HepG2 (cell line): ENCODE results near the gene EBP. TPM values are rescaled to one million over a fixed set of nuclear protein-coding genes. Genes with fewer than 3 reads are reported as not detected.
A peak's percentile ranks its signal among the peaks of the same experiment; 100 is the strongest.

Source experiments
- ATAC-seq: fragments of 200-7000 bp; cut with Tn5 transposase; 3 replicates; pipeline ENCODE4 v1.9.1; 2020; ENCODE audit warnings: mild to moderate bottlenecking, moderate library complexity
- BruUV-seq: library from RNA; stranded (reverse); fragments of 400-500 nt; replicated peaks from 2 replicates; lab custom pipeline; 2021; lab: Mats Ljungman, UMichigan
- CTCF ChIA-PET: fragments of 300-600 bp; formaldehyde crosslinking; extraction: SDS; loops from one replicate; lab custom pipeline; 2021; ENCODE audit warnings: low total read pairs, inconsistent platforms, low intra/inter-chr PET ratio; lab: Yijun Ruan, JAX
- POLR2A ChIA-PET: fragments of 350-600 bp; sonication (Branson Sonifier 250); formaldehyde crosslinking; loops from one replicate; lab custom pipeline; 2020; ENCODE audit warnings: antibody characterized with exemption, inconsistent platforms; lab: Yijun Ruan, JAX
- DNase-seq: peaks from one replicate; pipeline ENCODE4 v3.0.0-alpha.2; 2015; ENCODE audit warnings: low spot score
- FAIRE-seq: peaks from 3 replicates; lab custom pipeline; 2011; peaks lifted over from hg19 to GRCh38; lab: Jason Lieb, UNC
- H2AFZ ChIP-seq: one replicate; pipeline ENCODE4 v1.6.1; 2011; ENCODE audit warnings: low read length, inconsistent platforms
- H3K27ac ChIP-seq: fragments of 300-600 bp; 3 replicates; pipeline ENCODE4 v1.8.0; 2011; ENCODE audit warnings: mixed run types, mild to moderate bottlenecking, mixed read lengths, low read length, inconsistent platforms; ENCODE audit not compliant: insufficient read depth; ENCODE audit errors: extremely low read length
- H3K27me3 ChIP-seq, 2 experiments: fragments of 200-600 bp in 1 of 2; 2 replicates in 1 of 2; 3 replicates in 1 of 2; pipeline versions ENCODE4 v1.6.0 to v1.8.0; 2011; ENCODE audit warnings: low read length in 2 of 2, mild to moderate bottlenecking in 2 of 2, moderate library complexity in 2 of 2, inconsistent platforms in 1 of 2; ENCODE audit not compliant: insufficient read depth in 2 of 2, control insufficient read depth in 1 of 2
- H3K36me3 ChIP-seq, 2 experiments: fragments of 200-600 bp in 1 of 2; replicated peaks in 1 of 2; 2 replicates in 1 of 2; 3 replicates in 1 of 2; pipeline versions ENCODE4 v1.5.1 to v1.8.0; 2011; ENCODE audit warnings: low read length in 2 of 2, inconsistent platforms in 1 of 2; ENCODE audit not compliant: insufficient read depth in 2 of 2, control insufficient read depth in 1 of 2
- H3K4me1 ChIP-seq: 2 replicates; pipeline ENCODE4 v1.5.1; 2012; ENCODE audit warnings: low read length, inconsistent platforms; ENCODE audit not compliant: insufficient read depth
- H3K4me2 ChIP-seq: 2 replicates; pipeline ENCODE4 v1.6.0; 2011; ENCODE audit warnings: low read depth, low read length, inconsistent platforms
- H3K4me3 ChIP-seq, 3 experiments: fragments of 200-600 bp in 1 of 3; sonication (generic), shearing (Covaris generic) in 1 of 3; replicated peaks in 1 of 3; 2 replicates each; pipeline ENCODE4 v1.5.1; 2011 to 2016; ENCODE audit warnings: low read length in 3 of 3, inconsistent platforms in 2 of 3, low read depth in 2 of 3, mild to moderate bottlenecking in 2 of 3, control low read depth in 1 of 3, mixed read lengths in 1 of 3; ENCODE audit not compliant: insufficient read depth in 1 of 3
- H3K79me2 ChIP-seq: one replicate; pipeline ENCODE4 v1.6.1; 2011; ENCODE audit warnings: low read length, inconsistent platforms; ENCODE audit not compliant: insufficient read depth
- H3K9ac ChIP-seq: 2 replicates; pipeline ENCODE4 v1.6.0; 2011; ENCODE audit warnings: mild to moderate bottlenecking, low read depth, low read length, inconsistent platforms; ENCODE audit not compliant: insufficient read depth
- H3K9me3 ChIP-seq: 2 replicates; pipeline ENCODE4 v1.5.1; 2012; ENCODE audit warnings: mild to moderate bottlenecking, low read length
- H4K20me1 ChIP-seq: 2 replicates; pipeline ENCODE4 v1.6.0; 2011; ENCODE audit warnings: inconsistent platforms, mild to moderate bottlenecking, low read length, moderate library complexity; ENCODE audit not compliant: insufficient read depth
- MYC ChIP-seq: sonication (generic); formaldehyde crosslinking; IDR thresholded peaks from 2 replicates; pipeline ENCODE4 v1.9.0; 2021; ENCODE audit warnings: missing genetic modification reagents, borderline replicate concordance
- NFYB ChIP-seq: sonication (generic); formaldehyde crosslinking; IDR thresholded peaks from 2 replicates; pipeline ENCODE4 v1.4.0; 2020; ENCODE audit warnings: missing genetic modification reagents
- NR1H2 ChIP-seq: sonication (generic); formaldehyde crosslinking; IDR thresholded peaks from 2 replicates; pipeline ENCODE4 v1.8.1; 2022; ENCODE audit warnings: low read depth, missing genetic modification reagents, borderline replicate concordance
- PHF20 ChIP-seq: sonication (generic); formaldehyde crosslinking; IDR thresholded peaks from 2 replicates; pipeline ENCODE4 v1.5.0; 2020; ENCODE audit warnings: mild to moderate bottlenecking, missing genetic modification reagents
- POGZ ChIP-seq: sonication (generic); formaldehyde crosslinking; IDR thresholded peaks from 2 replicates; pipeline ENCODE4 v1.4.0; 2020; ENCODE audit warnings: mild to moderate bottlenecking, missing genetic modification reagents
- POLR2G ChIP-seq: fragments of 200-400 bp; formaldehyde crosslinking; IDR thresholded peaks from 2 replicates; pipeline ENCODE4 v1.6.1; 2018; ENCODE audit warnings: mild to moderate bottlenecking, low read depth, low read length, moderate library complexity
- RFXAP ChIP-seq: sonication (generic); formaldehyde crosslinking; IDR thresholded peaks from 2 replicates; pipeline ENCODE4 v1.4.0; 2020; ENCODE audit warnings: missing genetic modification reagents, borderline replicate concordance
- SMARCC2 ChIP-seq: fragments of 450-650 bp; IDR thresholded peaks from 2 replicates; pipeline ENCODE4 v1.6.1; 2017; ENCODE audit warnings: antibody characterized with exemption, mild to moderate bottlenecking
- ZNF484 ChIP-seq: sonication (generic); formaldehyde crosslinking; IDR thresholded peaks from 2 replicates; pipeline ENCODE4 v1.5.1; 2020; ENCODE audit warnings: mild to moderate bottlenecking, low read depth, missing genetic modification reagents, borderline replicate concordance
- ZNF563 ChIP-seq: sonication (generic); formaldehyde crosslinking; IDR thresholded peaks from 2 replicates; pipeline ENCODE4 v1.8.0; 2022; ENCODE audit warnings: mild to moderate bottlenecking, moderate library complexity, missing genetic modification reagents
- WGBS: methylation state at CpG from one replicate; pipeline ENCODE4 v1.1.6; 2017; ENCODE audit warnings: low lambda C conversion rate; 5-methylcytosine and 5-hydroxymethylcytosine counted together
- in situ Hi-C: cut with HindIII; loops from 2 replicates; pipeline ENCODE4 v1.10.0; 2017; ENCODE audit warnings: low pct_unique_long_range_greater_than_20kb; ENCODE audit not compliant: extremely low pct_ligation_motif_present
- intact Hi-C: fragments of 100-400 bp; cut with micrococcal nuclease; formaldehyde crosslinking; loops from one replicate; pipeline ENCODE4 v1.10.0; 2022; ENCODE audit not compliant: unreplicated experiment
- polyA plus RNA-seq, 8 experiments: library from polyadenylated mRNA; depleted of rRNA in 3 of 8; stranded (reverse) in 7 of 8; unstranded in 1 of 8; fragments of >200 nt; fragmentation: Illumina TruSeq in 4 of 8; extraction: Trizol in 4 of 8; gene quantifications; 2 replicates each; pipeline versions ENCODE4 v1.2.1 to v1.2.3, GENCODE V29; 2011 to 2016; ENCODE audit warnings: low read depth in 4 of 8, missing spikeins in 1 of 8, mixed read lengths in 1 of 8; ENCODE audit not compliant: insufficient read depth in 1 of 8
- total RNA-seq, 5 experiments: library from RNA; depleted of rRNA; stranded (reverse); fragments of >200 nt; fragmentation: Illumina TruSeq; extraction: Trizol; gene quantifications; 2 replicates each; pipeline ENCODE4 v1.2.3, GENCODE V29; 2016; ENCODE audit warnings: low read depth in 1 of 5
- TF ChIP-seq, protein P1 (sequence below): sonication (generic); formaldehyde crosslinking; IDR thresholded peaks from 2 replicates; pipeline ENCODE4 v1.4.0; 2020; ENCODE audit warnings: low read depth, mild to moderate bottlenecking, missing genetic modification reagents
- TF ChIP-seq, protein P2 (sequence below): IDR thresholded peaks from 2 replicates; pipeline ENCODE4 v1.6.1; 2018; ENCODE audit warnings: missing genetic modification reagents, mild to moderate bottlenecking, missing compliant biosample characterization
- TF ChIP-seq, protein P3 (sequence below): sonication (generic); formaldehyde crosslinking; IDR thresholded peaks from 2 replicates; pipeline ENCODE4 v1.4.0; 2020; ENCODE audit warnings: mild to moderate bottlenecking, missing genetic modification reagents
- TF ChIP-seq, protein P4 (sequence below): sonication (generic); formaldehyde crosslinking; IDR thresholded peaks from 2 replicates; pipeline ENCODE4 v1.8.1; 2022; ENCODE audit warnings: mild to moderate bottlenecking, missing genetic modification reagents

Gene EBP
- total and polyA plus RNA-seq, 2 of the 13 experiments (the other 11 are each of a cell fraction or from before 2014, with no cell fraction given) = 106 to 260 TPM

DNA sequence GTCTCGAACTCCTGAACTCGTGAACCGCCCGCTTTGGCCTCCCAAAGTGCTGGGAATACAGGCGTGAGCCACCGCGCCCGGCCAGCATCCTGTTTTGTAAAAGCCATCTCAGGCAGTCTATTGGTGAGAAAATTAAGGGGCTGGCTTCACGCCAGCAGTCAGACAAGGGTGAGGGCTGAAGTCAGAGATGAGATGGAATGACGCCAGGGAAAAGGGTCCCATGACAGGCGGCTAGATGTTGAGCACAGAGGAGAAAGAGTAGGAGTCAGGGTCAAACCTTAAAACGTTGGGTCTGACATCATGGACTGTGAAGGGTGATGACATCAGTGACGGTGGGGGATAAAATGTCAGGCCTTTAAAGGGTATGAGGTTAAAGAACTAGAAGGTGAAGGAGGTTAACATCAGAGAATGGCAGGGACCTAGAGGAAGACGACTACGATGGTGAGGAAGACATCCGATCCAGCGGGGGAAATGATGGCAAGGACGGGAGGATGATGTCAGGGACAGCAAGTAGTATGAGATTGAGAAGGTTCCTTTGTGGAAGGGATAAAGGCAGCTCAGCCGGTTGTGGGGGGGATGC is 52.2 kb downstream of the EBP start (continued):
- no peak for TF ChIP-seq SMARCC2
- no peak for TF ChIP-seq ZNF484 (CRISPR knock-in tag)
- TF ChIP-seq, all 625 proteins: peak for 4

DNA sequence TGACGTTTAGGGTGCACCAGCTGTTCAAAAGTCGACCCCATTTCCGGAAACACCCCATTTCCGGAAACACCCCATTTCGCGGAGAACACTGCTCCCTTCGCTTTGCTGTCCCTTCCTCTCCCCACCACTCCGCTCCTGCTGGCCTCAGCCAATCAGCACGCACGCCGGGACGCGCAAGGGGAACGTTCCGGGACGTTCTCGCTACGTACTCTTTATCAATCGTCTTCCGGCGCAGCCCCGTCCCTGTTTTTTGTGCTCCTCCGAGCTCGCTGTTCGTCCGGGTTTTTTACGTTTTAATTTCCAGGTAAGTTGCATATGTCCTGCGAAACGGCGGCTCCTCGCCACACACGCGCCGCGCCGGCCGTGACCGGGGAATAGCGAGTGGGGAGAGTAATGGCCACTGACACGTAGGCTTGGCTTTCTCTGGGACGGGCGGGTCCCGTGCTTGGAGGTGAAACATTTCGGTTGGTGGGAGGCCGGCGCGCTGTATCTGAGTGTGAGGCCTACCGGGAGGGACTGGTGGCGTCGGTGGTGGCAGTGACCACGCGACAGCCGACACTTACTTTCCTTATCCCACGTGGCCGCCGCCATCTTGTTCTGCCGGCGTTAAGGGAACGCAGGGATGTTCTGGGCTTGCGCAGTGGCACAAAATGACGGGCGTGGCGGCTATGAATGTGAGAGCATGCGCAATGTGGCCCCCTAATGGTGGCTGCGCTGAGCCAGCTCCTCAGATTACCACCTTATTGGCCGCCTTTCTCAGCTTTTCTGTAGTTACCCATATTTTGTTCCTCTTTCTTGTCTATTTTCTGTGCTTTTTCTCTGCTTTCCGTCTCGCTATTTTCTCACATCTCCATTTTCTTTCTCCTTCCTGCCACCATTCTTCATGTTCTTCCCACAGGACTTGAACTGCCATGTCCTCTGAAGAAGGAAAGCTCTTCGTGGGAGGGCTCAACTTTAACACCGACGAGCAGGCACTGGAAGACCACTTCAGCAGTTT is 53.0 kb downstream of the EBP start, which contains the start of gene RBM3:
Gene RBM3 (plus strand): TSS at position 215 of the 997 bp plus-strand sequence. CDS start 697 bp downstream, at position 912.
- ChIA-PET POLR2A (interaction anchor here (0.6 to 1.8 kb wide), 16 partner anchors 9 to 689 kb away, joined by 3 to 28 read pairs (median 6); partner anchors contain the start of genes EBP and TBC1D25), CTCF (no interaction called here)
- H3K4me1 ChIP-seq = peaks cover 24% of the 10 kb centered on the region
- in situ Hi-C loops (no loop called here), intact Hi-C loops (no loop called here)
- peak within 1 kb of the TSS; percentile 73 to 79 (median 74) for H3K4me3 ChIP-seq
- WGBS = 3% methylated on average over 21 of the region's 71 CpGs
- BruUV-seq = TSS peak; percentile 76
- no peaks in the 10 kb centered on the region; a peak in 1 of 5 replicates for H3K27me3 ChIP-seq
- ATAC-seq (peak; percentile 97), DNase-seq (peak; percentile 82), FAIRE-seq (peak; percentile 94)
- no peaks in the 10 kb centered on the region for H3K9me3 ChIP-seq
- H3K4me2 ChIP-seq = peak within 1 kb of the TSS; percentile 88
- H3K9ac ChIP-seq = peak within 1 kb of the TSS; percentile 97
- peak within 1 kb of the TSS; percentile 86 for H2AFZ ChIP-seq
- peaks cover 4 to 32% of the 10 kb centered on the region in 2 experiments; a peak in 4 of 5 replicates for H3K36me3 ChIP-seq
- peaks cover 6% of the 10 kb centered on the region for H4K20me1 ChIP-seq
- H3K27ac ChIP-seq = peak within 1 kb of the TSS; percentile 97
- H3K79me2 ChIP-seq = peaks cover 16% of the 10 kb centered on the region
- TF ChIP-seq, protein P1, sequence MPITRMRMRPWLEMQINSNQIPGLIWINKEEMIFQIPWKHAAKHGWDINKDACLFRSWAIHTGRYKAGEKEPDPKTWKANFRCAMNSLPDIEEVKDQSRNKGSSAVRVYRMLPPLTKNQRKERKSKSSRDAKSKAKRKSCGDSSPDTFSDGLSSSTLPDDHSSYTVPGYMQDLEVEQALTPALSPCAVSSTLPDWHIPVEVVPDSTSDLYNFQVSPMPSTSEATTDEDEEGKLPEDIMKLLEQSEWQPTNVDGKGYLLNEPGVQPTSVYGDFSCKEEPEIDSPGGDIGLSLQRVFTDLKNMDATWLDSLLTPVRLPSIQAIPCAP = no peak
- TF ChIP-seq RFXAP (CRISPR knock-in tag) (0 out of 2 replicates have a peak, but pooled peaks have one; percentile 56), NFYB (CRISPR knock-in tag) (peak; percentile 83), NR1H2 (CRISPR knock-in tag) (no peak), PHF20 (CRISPR knock-in tag) (peak; percentile 96), POLR2G (peak; percentile 89), POGZ (CRISPR knock-in tag) (peak; percentile 48; the same call in 1 of the 2 replicates), MYC (CRISPR knock-in tag) (peak; percentile 99), ZNF563 (CRISPR knock-in tag) (no peak)
- TF ChIP-seq, protein P2, sequence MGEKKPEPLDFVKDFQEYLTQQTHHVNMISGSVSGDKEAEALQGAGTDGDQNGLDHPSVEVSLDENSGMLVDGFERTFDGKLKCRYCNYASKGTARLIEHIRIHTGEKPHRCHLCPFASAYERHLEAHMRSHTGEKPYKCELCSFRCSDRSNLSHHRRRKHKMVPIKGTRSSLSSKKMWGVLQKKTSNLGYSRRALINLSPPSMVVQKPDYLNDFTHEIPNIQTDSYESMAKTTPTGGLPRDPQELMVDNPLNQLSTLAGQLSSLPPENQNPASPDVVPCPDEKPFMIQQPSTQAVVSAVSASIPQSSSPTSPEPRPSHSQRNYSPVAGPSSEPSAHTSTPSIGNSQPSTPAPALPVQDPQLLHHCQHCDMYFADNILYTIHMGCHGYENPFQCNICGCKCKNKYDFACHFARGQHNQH (CRISPR knock-in tag) = peak; percentile 57
- TF ChIP-seq, protein P3, sequence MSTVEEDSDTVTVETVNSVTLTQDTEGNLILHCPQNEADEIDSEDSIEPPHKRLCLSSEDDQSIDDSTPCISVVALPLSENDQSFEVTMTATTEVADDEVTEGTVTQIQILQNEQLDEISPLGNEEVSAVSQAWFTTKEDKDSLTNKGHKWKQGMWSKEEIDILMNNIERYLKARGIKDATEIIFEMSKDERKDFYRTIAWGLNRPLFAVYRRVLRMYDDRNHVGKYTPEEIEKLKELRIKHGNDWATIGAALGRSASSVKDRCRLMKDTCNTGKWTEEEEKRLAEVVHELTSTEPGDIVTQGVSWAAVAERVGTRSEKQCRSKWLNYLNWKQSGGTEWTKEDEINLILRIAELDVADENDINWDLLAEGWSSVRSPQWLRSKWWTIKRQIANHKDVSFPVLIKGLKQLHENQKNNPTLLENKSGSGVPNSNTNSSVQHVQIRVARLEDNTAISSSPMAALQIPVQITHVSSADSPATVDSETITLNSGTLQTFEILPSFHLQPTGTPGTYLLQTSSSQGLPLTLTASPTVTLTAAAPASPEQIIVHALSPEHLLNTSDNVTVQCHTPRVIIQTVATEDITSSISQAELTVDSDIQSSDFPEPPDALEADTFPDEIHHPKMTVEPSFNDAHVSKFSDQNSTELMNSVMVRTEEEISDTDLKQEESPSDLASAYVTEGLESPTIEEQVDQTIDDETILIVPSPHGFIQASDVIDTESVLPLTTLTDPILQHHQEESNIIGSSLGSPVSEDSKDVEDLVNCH (CRISPR knock-in tag) = no peak
- TF ChIP-seq, protein P4, sequence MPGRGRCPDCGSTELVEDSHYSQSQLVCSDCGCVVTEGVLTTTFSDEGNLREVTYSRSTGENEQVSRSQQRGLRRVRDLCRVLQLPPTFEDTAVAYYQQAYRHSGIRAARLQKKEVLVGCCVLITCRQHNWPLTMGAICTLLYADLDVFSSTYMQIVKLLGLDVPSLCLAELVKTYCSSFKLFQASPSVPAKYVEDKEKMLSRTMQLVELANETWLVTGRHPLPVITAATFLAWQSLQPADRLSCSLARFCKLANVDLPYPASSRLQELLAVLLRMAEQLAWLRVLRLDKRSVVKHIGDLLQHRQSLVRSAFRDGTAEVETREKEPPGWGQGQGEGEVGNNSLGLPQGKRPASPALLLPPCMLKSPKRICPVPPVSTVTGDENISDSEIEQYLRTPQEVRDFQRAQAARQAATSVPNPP (CRISPR knock-in tag) = peak; percentile 73; the same call in 1 of the 2 replicates
